SK-N-SH treated with all-trans-retinoic acid at 6 μM for 48 hours (cell line): Measurements from ENCODE around the gene SYTL3.
"Not testable (repeated sequence)": the region's sequence is repeated elsewhere in the genome, so short reads cannot be mapped to it uniquely, and the experiment has no call there.

Experiments used
- ARNTL ChIP-seq: fragments of 450-650 bp; formaldehyde crosslinking; IDR thresholded peaks from 2 replicates; pipeline ENCODE4 v1.5.0; 2020; ENCODE audit warnings: low read depth, mild to moderate bottlenecking, moderate library complexity, borderline replicate concordance
- BACH2 ChIP-seq: fragments of 250-450 bp; sonication (Bioruptor Pico); IDR thresholded peaks from 2 replicates; pipeline ENCODE4 v1.9.0; 2021; ENCODE audit warnings: mild to moderate bottlenecking, borderline replicate concordance
- ESRRG ChIP-seq: fragments of 250-450 bp; sonication (Bioruptor Pico); IDR thresholded peaks from 2 replicates; pipeline ENCODE4 v1.6.1; 2021; ENCODE audit warnings: mild to moderate bottlenecking
- GLIS3 ChIP-seq: fragments of 250-450 bp; sonication (Bioruptor Pico); IDR thresholded peaks from 2 replicates; pipeline ENCODE4 v1.5.0; 2020; ENCODE audit warnings: mild to moderate bottlenecking, moderate library complexity
- ISL1 ChIP-seq: fragments of 250-450 bp; sonication (Bioruptor Pico); IDR thresholded peaks from 2 replicates; pipeline ENCODE4 v2.1.2; 2022; ENCODE audit warnings: mild to moderate bottlenecking, moderate library complexity
- OSR1 ChIP-seq: fragments of 250-450 bp; sonication (Bioruptor Pico); IDR thresholded peaks from 2 replicates; pipeline ENCODE4 v1.8.0; 2022; ENCODE audit warnings: moderate library complexity, mild to moderate bottlenecking, inconsistent platforms
- PATZ1 ChIP-seq: fragments of 250-450 bp; sonication (Bioruptor Pico); IDR thresholded peaks from 2 replicates; pipeline ENCODE4 v1.8.0; 2020; ENCODE audit warnings: mild to moderate bottlenecking, moderate library complexity, borderline replicate concordance
- PPARA ChIP-seq: fragments of 250-450 bp; sonication (Bioruptor Pico); IDR thresholded peaks from 2 replicates; pipeline ENCODE4 v1.5.0; 2020; ENCODE audit warnings: mild to moderate bottlenecking, borderline replicate concordance
- TCF4 ChIP-seq: fragments of 250-450 bp; sonication (Bioruptor Pico); IDR thresholded peaks from 2 replicates; pipeline ENCODE4 v1.8.0; 2021; ENCODE audit warnings: mild to moderate bottlenecking, moderate library complexity, borderline replicate concordance
- ZFP3 ChIP-seq: fragments of 250-450 bp; sonication (Bioruptor Pico); IDR thresholded peaks from 2 replicates; pipeline ENCODE4 v1.5.0; 2020; ENCODE audit warnings: mild to moderate bottlenecking, moderate library complexity
- ZFP30 ChIP-seq: fragments of 450-650 bp; formaldehyde crosslinking; IDR thresholded peaks from 2 replicates; pipeline ENCODE4 v1.5.0; 2022; ENCODE audit warnings: mild to moderate bottlenecking, moderate library complexity
- ZNF565 ChIP-seq: fragments of 450-650 bp; formaldehyde crosslinking; conservative IDR thresholded peaks from 2 replicates; pipeline ENCODE4 v1.5.0; 2020; ENCODE audit warnings: low read depth, mild to moderate bottlenecking, moderate library complexity

- TF ChIP-seq ZFP3 (CRISPR knock-in tag); ESRRG (CRISPR knock-in tag); TCF4; ZFP30; PATZ1 (CRISPR knock-in tag); BACH2 (CRISPR knock-in tag); ISL1 (CRISPR knock-in tag); OSR1 (CRISPR knock-in tag); GLIS3 (CRISPR knock-in tag); ARNTL (CRISPR knock-in tag); PPARA (CRISPR knock-in tag); ZNF565 (CRISPR knock-in tag): not testable (repeated sequence)
Observed at GRCh38 chr6:158792505-158792904, 142.7 kb downstream of the SYTL3 start.
